GM18951 (cell line): ENCODE data around the gene CAPN11.
"Not testable (repeated sequence)": the region's sequence is repeated elsewhere in the genome, so short reads cannot be mapped to it uniquely, and the experiment has no call there.

Source experiments
- POLR2A ChIP-seq: IDR thresholded peaks from 4 replicates; pipeline ENCODE4 v1.6.1; 2011; ENCODE audit warnings: mild to moderate bottlenecking; ENCODE audit not compliant: insufficient read length, insufficient read depth; ENCODE audit errors: extremely low read depth
- in situ Hi-C: fragments of 300-500 bp; cut with MboI; formaldehyde crosslinking; loops from one replicate; pipeline ENCODE4 v1.12.0; 2022; ENCODE audit warnings: low sequenced_read_pairs, mixed read lengths, inconsistent platforms; ENCODE audit not compliant: unreplicated experiment

The CAPN11 gene

DNA sequence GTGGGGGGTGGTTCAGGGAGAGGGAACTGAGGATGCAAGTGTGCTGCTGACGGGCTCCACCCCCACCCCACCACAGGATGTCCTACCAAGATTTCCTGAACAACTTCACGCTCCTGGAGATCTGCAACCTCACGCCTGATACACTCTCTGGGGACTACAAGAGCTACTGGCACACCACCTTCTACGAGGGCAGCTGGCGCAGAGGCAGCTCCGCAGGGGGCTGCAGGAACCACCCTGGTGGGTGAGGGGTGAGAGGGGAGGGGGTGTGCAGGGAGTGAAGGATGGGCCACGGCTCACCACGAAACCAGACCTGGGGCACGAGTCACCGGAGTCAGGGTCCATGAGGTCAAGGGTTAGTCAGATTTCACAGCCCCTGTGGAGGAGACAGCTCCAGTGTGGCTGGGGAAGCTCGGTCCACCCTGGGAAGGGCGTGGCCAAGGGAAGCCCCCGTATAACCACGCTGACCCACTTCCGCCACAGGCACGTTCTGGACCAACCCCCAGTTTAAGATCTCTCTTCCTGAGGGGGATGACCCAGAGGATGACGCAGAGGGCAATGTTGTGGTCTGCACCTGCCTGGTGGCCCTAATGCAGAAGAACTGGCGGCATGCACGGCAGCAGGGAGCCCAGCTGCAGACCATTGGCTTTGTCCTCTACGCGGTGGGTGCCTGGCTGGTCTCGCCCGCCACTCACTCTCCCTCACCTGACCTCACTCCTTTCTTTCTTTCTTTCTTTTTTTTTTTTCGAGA lies 18.3 kb downstream of the CAPN11 start:
- no peak for TF ChIP-seq POLR2A
- in situ Hi-C loops, result no loop called here

DNA sequence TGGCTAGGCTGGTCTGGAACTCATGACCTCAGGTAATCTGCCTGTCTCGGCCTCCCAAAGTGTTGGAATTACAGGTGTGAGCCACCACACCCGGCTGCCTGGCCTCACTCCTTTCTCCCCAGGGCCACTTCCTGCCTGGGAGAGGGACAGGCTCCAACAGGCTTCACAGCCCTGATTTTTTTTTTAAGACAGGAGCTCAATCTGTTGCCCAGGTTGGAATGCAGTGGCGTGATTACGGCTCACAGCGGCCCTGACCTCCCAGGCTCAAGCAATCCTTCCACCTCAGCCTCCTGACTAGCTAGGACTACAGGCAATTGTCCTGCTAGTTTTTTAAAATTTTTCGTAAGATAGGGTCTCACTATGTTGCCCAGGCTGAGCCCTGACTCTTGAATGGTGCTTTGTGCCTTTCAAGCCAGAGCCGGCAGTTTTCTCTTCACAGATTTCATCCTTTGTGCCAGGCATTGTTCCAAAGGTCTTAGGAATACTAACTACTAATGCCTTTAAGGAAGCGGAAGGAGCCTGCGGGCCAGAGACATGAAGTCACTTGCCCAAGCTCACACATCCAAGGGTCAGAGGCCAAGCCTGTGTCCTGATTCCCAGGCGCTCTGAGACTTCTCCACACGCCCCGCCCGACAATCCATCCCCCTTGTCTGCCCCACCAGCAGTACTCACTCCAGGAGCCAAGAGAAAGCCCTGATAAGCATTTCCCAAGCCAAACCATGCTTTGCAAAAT lies 19.2 kb downstream of the CAPN11 start:
- in situ Hi-C loops, result no loop called here
- no peak for TF ChIP-seq POLR2A

DNA sequence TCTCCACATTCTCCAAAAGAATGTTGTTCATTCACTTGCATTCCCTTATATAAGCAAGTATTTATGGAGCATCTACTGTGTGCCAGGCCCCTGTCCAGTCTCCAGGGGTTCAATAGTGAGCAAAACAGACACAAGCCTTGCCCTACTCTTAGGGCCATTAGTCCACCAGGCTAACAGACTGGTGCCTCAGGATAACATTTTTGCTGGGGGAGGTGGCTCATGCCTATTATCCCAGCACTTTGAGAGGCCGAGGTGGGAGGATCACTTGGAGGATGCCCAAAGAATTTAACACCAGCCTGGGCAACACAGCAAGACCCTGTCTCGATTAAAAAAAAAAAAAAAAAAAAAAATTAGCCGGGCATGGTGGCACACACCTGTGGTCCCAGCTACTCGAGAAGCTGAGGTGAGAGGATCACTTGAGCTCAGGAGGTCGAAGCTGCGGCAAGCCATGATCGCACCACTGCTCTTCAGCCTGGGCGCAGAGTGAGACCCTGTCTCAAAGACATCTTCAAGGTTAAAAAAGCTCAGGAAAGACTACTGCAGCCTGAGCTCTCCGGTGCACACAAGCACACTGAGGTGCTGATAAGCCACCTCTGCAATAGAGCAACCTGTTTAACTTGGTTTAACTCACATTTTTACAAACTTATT lies 19.9 kb downstream of the CAPN11 start:
- TF ChIP-seq POLR2A, result no peak
- in situ Hi-C loops, result no loop called here

DNA sequence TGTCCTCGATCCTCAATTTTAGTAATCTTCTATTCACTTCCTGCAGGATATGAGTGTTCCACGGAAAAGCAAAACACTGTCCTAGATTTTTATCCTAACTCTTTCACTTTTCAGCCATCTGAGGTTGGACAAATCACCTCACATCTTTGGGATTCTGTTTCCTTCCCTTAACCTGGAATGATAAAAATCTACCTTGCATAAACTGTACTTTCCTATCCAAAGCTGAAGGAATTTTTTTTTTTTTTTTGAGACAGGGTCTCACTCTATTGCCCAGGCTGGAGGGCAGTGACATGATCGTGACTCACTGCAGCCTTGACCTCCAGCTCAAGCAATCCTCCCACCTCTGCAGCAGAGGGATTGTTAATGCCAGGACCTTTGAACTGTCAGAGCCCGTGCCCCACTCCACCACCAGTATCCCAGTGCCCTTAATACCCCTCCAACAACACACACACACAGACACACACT lies 20.5 kb downstream of the CAPN11 start:
- in situ Hi-C loops, result no loop called here

DNA sequence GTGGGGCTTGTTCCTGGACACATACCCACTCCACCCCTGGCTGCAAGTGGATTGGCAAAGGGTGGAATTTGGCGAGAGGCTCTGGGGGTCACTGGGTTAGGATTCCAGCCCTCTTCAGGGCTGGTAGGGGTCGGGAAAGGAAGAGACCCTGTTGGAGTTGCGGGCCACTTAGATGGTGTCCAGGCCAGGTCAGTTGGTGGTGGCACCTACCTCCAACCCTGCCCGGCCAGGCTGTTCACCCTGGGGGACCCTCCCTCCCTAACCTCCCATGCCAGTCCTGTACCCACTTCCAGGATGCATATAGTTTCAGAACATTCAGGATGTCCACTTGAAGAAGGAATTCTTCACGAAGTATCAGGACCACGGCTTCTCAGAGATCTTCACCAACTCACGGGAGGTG lies 21.0 kb downstream of the CAPN11 start:
- TF ChIP-seq POLR2A, result no peak
- in situ Hi-C loops, result no loop called here

More for the DNA sequence above, 20.5 kb downstream of the CAPN11 start:
- TF ChIP-seq POLR2A, result no peak

DNA sequence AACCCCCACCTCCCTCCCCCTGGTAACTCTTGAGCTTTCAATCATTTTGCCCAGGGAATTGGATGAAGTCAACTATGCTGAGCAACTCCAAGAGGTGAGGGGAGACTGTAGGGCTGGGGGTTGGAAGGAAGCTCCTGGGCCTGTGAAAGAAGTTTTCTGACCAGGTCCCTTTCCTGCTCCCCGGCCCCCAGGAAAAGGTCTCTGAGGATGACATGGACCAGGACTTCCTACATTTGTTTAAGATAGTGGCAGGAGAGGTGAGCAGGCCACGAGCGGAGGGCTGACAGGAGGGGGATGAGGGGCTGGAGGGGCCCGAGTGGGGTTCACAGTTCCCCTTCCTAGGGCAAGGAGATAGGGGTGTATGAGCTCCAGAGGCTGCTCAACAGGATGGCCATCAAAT lies 21.8 kb downstream of the CAPN11 start:
- in situ Hi-C loops, result no loop called here
- no peak for TF ChIP-seq POLR2A

DNA sequence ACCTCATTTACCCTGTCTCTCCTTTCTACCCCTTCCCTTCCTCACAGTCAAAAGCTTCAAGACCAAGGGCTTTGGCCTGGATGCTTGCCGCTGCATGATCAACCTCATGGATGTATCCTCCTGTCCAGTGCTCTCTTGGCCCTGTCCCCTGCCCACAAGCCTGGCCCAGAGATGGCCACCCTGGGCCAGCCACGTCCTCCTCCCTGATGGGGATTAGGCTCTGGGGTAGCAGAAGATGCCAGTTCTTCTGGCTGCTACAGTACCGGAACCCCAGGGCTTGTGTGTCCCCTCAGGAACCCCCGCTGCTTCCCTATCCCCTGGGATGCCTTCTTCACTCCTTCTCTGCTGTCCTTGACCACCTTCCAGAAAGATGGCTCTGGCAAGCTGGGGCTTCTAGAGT lies 22.3 kb downstream of the CAPN11 start:
- TF ChIP-seq POLR2A, result no peak
- in situ Hi-C loops, result no loop called here

DNA sequence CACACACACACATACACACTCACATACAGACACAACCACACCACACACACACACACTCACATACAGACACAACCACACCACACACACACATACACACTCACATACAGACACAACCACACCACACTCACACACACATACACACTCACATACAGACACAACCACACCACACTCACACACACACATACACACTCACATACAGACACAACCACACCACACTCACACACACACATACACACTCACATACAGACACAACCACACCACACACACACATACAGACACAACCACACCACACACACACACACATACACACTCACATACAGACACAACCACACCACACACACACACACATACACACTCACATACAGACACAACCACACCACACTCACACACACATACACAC lies 23.2 kb downstream of the CAPN11 start:
- in situ Hi-C loops, result not testable (repeated sequence)

DNA sequence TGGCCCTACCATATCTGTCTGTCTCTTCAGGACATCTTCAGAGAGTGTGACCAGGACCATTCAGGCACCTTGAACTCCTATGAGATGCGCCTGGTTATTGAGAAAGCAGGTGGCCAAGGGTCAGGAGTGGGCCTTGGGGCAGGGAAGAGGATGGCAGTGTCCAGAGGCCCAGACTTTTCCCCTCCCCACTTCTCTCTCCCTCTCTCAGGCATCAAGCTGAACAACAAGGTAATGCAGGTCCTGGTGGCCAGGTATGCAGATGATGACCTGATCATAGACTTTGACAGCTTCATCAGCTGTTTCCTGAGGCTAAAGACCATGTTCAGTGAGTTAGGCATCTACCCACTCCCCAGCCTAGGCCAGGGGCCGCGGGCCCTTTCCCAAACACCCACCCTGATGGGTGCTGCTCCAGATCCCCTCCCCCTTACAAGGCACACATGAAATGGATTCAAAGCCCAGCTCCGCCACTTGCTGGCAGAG lies 24.3 kb downstream of the CAPN11 start:
- in situ Hi-C loops, result no loop called here
- TF ChIP-seq POLR2A, result no peak

DNA sequence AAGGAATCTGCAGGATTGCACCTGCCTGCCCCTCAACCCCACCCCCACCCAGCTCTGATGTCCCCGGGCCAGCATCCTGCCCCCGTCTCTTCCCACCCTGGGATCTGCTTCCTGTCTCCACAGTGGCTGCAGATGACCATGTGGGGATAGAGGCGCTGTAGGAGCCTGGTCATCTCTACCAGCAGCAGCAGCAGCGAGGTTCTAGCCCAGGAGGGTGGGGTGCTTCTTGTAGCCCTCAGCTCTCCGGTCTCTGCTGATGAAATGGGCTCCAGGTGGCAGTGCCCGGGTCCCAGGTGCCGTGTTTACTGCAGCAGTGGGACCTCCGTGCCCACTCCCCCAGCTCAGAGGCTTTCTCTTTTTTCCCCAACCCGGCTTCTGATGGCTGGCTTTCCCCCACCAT lies 25.2 kb downstream of the CAPN11 start:
- TF ChIP-seq POLR2A, result no peak

DNA sequence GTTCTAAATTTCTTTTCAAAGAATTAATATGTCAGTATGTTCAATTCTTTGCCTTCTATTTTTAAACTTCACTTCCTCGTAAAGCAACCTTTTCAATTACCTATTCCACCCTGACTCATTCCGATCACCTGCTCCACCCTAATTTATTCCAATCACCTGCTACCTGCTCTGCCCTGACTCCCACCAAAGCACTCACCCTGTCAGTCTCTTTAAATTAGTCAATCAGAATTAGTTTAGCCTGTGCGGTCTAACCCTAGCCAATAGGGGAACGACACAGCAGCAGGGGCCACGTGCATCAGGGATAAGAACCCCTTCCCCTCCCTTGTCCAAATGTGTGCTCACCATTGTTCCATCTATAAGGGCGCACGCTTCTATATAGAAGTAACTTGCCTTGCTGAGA lies 26.7 kb downstream of the CAPN11 start:
- in situ Hi-C loops, result not testable (repeated sequence)

More for the DNA sequence above, 25.2 kb downstream of the CAPN11 start:
- in situ Hi-C loops, result no loop called here

DNA sequence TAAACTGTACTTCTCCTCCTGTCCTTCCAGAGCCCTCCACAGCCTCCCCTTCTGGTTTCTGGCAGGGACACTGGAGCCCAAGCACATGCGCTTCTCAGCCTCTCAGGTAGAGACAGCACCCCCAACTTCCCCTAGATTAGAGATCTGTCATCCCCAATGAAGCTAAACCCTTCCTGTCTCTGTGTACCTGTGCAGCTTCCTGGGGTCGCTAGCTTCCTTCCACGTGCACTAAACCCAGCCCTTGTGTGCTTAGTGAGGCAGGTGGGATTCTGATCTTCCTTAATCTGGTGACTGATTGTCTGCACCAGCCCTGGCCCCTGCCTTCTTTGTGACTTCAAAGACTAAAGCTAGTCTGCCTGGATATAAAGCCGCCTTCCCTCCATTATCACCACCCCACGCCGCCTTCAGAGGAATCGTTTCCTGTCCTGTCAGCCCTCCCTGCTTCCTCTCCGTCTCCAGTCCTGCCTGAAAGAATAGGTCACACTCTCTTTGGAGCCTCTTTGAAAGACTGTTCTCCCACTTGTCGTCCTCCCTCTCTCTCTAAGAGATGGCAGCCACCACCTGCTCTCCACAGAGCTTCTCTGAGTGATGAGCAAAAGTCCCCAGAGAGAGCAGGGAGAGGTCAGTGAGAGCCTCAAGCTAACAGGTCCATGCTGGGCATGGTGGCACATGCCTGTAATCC lies 27.5 kb downstream of the CAPN11 start:
- in situ Hi-C loops, result no loop called here
- TF ChIP-seq POLR2A, result no peak

DNA sequence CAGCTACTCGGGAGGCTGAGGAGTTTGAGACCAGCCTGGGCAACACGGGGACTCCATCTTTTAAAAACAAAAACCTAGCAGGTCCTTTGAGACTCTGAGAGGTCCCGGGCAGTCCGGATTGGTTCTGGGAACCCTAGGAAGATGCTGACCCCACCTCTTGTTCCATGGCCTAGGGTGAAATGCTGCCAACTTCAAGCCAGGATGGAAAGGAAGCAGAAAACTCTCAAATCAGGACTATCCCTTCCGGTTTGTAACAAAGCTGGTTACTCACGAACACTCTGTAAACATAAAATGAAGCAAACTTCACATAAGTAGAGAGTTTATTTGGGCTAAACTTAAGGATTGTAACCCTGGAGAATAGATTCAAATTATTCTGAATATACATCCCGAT lies 28.0 kb downstream of the CAPN11 start:
- in situ Hi-C loops, result no loop called here
- TF ChIP-seq POLR2A, result no peak
